GM18517 (cell line): ENCODE data around the gene PTF1A.

ENCODE experiments used
- ATAC-seq: cut with Tn5 transposase; IDR thresholded peaks from one replicate; pipeline ENCODE4 v1.9.1; 2021; ENCODE audit warnings: mild to moderate bottlenecking, moderate library complexity; ENCODE audit not compliant: unreplicated experiment

PTF1A gene

DNA sequence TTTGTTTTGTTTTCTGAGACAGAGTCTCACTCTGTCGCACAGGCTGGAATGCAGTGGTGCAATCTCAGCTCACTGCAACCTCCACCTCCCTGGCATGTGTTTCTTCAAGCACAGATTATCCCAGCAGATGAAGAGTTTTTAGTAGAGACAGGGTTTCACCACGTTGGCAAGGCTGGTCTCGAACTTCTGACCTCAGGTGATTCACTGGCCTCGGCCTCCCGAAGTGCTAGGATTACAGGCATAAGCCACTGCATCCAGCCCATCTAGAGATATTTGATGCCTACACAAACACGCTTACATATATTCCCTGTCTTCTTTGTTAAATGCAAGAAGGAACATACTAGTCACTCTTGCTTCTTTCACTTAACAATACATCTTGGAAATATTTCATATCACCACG lies 5.9 kb upstream of the PTF1A start:
- ATAC-seq: no peak

DNA sequence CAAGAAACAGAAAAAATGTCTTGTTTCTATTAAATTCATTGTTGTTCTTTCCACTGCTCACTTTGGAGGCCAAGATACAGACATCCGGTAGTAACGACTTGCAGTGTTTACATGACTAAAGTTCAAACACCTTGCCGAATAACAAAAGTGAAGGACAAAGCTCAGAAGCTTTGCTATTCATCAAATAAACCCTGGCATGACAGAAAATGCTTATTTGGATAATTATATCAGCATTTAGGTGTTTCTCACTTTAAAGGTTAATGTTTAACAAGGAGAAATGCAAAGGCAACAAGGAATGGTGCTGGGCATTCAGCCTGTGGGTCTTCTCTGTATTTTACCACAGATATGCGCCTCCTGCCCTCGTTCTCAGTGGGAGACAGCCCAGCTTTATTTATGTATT lies 5.4 kb upstream of the PTF1A start:
- no peak for ATAC-seq

DNA sequence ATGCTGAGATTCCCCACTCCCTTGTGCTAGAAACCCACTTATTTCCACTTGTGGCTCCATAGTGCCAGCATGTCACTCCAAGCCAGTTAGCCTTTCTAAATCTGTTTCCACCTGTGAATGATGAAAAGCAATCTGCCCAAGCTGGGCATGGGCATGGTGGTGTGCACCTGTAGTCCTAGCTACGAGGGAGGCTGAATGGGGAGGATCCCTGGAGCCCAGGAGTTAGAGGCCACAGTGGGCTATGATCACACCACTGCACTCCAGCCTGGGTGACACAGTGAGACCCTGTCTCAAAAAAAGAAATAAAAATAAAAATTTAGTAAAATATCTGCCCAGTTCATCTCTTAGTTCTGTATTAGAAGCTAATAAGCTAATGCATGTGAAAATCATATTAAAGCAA lies 5.0 kb upstream of the PTF1A start:
- no peak for ATAC-seq

DNA sequence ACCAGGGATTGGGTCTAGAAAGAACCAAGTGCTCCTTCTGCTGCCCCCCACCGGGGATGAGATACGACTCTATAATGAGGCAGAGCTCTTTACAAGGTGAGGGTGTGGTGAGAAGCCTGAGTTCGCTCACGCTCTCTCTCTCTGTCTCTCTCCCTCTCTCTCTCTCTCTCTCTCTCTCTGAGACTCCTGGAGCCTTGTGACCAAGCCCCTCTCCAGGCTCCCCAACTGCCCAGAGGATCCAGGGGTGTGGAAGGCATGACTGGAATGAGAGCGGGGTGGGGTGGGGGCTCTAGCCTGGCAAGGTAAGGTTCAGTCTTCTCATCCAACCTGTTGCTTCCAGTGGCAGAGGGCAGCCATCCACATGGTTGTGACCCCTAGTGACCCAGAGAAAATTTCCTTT lies 3.1 kb upstream of the PTF1A start:
- no peak for ATAC-seq

DNA sequence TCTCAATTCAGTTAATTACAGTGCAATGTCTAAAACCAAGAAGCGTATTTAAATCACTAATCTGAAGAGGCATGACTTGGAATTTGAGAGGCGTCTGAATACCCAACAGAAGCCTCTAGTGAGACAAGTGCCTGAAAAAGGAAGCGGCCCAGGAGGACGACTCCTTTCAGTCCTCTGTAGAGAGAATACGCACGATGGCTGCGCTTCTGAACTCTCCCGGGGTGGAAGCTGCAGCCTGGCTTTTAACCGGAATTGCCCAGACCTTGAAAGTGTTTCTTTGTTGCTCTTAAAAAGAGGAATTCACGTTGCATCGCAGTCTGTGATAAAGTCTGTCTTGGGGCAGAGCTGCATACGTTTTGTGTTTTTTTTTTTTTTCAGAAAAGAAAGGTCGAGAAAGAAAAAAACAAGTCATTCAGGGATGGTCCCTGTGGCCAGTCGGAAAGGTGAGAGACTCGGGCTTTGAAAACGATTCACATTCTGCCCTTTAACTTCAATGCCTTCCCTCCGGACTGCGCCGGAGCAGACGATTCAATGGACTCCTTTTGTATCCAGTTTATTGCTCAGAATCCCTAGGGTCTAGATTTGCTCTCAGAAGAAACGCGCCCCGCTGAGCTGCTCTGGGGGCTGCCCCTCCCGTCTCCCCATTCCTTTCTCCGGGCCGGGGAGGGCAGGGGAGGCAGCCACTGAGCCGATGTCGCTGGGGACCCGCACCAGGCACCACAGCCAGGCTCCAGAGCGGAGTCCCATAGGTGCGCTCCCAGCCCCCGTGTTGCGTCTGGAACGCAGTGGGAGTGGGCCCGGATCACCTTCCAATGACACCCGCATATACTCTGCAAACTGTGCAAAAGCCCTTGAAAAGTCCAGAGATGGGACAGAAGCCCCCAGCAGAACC lies 994 bp upstream of the PTF1A start:
- no peak for ATAC-seq

DNA sequence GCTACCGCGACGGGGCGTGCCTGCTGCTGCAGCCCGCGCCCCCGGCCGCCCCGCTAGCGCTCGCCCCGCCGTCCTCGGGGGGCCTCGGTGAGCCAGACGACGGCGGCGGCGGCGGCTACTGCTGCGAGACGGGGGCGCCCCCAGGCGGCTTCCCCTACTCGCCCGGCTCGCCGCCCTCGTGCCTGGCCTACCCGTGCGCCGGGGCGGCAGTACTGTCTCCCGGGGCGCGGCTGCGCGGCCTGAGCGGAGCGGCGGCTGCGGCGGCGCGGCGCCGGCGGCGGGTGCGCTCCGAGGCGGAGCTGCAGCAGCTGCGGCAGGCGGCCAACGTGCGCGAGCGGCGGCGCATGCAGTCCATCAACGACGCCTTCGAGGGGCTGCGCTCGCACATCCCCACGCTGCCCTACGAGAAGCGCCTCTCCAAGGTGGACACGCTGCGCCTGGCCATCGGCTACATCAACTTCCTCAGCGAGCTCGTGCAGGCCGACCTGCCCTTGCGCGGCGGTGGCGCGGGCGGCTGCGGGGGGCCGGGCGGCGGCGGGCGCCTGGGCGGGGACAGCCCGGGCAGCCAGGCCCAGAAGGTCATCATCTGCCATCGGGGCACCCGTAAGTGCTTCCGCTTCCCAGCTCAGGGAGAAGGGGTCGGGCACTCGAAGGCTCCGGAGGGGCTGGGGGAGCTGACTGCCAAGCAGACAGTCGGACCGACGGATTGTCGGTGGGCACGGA lies 761 bp downstream of the PTF1A start:
- ATAC-seq: no peak

DNA sequence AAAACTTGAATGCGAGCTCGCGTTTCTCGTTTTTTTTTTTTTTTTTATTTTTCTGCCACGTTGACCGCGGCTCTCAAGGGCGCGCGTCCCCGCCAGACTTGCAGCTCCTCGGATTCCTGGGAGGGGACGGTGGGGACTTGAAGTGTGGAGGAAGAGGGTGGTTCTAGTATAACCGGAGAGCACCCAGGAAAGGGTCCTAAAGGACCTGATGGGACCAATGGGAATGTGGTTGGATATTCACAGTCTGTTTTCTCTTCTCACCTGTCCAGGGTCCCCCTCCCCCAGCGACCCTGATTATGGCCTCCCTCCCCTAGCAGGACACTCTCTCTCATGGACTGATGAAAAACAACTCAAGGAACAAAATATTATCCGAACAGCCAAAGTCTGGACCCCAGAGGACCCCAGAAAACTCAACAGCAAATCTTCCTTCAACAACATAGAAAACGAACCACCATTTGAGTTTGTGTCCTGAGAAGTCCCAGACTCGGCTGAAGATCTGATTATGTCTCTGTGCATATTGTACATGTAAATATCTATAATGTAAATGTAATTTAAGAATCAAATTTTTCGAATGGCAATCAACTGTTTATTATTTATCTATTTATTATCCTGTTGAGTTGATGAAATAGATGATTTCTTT lies 1.4 kb downstream of the PTF1A start:
- ATAC-seq: no peak

DNA sequence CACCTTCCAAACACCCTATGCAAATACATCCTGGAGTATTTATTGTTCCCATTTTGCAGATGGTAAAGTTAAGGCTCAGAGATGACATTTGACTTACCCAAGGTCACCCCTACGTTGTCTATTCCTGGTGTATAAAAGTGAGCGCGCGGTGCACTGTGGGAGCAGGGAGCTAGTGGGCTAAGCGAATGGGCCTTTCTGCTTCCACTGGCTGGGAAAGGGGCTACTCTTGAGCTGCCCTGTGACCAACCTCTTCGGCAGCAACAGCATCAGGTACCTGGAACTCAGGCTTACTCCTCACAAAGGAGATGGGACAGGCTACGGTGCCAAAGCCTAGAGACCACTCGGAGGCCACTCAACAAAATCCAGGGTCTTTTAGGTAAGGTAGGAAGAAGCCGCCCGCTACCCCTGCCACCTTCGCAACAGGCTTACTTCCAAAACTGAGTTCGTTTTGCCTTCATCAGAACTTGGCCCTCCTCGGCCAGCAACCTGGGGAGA lies 2.4 kb downstream of the PTF1A start:
- ATAC-seq: no peak

DNA sequence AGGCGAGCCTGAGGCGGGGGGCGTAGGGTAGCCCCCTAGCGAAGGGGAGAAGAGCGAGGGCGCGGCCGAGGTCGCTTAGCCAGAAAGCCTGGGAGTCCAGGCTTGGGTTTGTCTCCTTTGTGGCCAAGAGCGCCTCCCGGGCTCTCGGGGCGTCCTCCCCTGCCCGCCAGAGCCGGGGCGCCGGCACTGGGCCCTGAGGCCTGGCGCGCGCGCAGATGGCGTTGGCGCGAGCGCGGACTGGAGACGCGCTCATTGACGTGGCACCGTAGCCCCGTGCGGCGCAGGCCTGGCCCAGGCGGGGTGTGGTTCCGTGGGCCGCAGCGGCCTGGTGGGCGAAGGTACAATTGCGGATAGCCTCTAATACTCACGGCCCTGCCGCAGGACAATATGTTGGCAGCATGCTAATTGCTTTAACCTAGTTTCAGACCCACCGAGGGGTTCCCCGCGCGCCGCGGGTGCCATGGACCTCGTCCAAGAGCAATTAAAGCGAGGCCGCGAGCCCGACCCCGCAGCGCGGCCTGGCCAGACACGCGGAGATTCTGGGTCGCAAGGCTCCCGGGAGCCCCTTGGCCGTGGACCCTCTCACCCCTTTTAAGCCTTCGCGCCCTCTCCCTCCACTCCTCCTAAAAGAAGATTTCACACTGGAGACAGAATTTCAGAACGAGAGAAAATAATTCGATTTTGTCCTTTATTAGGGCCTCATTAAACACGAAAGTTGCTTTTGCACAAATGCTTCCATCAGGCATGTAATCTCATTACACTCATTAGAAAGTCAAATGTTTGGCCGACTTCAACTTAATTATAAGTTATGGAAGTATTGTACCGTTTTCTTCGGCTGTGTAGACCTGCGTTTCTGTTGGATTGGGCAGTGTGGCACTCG lies 3.1 kb downstream of the PTF1A start:
- no peak for ATAC-seq

DNA sequence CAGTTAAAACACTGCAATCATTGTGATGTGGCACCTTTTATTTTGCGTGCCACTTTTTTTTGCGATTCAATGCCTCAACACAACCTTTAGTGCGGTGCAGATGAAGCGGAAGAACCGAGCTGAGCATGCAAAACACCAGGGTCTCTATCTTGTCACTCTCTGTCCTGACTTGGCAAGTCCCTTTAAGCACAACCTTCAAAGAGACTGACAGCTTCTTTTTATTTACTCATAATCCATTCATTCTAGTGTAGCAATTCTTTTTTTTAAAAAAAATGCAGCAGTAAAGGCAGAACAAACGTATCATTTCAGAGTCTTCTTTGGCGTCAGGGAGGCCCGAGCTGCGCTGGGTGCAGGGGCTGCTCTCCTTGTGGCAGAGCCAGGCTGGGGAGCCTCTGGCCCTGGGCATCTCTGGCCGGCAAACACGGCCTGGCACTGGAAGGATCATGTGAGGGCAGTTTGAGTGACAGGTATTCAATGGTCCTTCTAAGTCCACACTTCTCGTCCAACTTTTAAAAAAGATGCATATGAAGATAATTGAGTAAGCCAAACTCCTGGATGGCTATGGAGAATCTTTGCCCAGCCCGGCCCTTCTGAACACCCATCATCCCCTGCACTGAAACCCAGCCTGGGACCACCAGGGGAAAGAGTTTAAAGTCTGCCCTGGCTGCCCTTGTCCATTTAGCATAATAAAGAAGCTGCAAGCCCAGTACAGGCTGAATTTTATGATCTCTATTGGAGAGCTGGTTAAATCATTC lies 3.9 kb downstream of the PTF1A start:
- ATAC-seq: no peak

DNA sequence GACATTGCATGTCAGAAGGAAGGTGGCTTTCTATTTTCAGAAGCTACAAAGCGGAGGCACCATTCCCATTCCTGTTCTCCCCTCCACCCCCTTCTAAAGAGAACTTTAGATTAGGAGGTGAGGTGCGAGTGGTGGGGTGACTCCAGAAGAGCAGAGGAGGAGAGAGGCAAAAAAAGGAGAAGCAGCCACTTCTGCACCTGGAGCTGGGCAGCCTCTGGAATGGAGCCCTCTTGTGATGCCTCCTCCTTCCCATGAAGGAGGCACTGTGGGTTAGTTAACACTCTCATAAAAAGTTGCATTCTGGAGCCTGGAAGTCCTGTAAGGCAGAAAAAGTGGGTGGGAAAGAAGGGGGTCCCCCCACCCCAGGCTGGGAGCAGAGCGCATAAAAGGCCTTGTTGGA lies 4.8 kb downstream of the PTF1A start:
- ATAC-seq: no peak

DNA sequence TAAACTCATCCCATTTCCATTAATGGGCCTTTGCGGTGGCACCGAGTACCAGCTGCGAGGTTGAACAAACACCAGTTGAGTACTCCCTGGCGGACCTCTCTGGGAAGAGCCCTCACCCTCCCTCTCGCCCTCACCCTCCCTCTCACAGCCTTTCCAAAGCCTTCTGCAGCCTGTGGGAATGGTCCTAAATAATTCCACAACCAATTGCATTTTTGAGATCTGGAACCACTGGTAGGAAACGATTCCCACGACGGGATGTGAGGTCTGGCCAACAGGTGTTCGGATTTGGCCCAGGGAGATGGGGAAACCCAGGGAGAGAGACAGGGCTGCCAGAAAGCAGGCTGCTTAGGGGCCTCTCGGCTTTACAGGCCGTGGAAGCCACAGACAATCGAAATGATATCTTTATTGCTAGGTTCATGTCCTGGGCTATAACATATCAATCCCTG lies 5.3 kb downstream of the PTF1A start:
- no peak for ATAC-seq

DNA sequence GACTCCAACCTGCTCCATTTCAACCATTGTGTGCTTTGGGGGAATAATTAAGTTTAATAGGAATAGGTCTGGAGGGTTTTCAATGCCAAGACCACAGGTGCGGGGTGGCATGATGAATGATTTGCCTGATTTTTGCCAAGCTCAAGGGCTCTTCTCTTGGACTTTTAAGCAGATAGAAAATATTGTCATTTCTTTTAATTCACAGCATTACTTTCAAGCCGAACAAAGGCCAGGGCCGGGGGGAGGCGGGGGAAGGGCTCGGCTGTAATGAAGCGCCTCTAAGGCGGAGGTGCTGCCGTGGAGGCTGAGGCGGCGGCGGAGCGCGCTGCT lies 6.5 kb downstream of the PTF1A start:
- ATAC-seq: no peak

DNA sequence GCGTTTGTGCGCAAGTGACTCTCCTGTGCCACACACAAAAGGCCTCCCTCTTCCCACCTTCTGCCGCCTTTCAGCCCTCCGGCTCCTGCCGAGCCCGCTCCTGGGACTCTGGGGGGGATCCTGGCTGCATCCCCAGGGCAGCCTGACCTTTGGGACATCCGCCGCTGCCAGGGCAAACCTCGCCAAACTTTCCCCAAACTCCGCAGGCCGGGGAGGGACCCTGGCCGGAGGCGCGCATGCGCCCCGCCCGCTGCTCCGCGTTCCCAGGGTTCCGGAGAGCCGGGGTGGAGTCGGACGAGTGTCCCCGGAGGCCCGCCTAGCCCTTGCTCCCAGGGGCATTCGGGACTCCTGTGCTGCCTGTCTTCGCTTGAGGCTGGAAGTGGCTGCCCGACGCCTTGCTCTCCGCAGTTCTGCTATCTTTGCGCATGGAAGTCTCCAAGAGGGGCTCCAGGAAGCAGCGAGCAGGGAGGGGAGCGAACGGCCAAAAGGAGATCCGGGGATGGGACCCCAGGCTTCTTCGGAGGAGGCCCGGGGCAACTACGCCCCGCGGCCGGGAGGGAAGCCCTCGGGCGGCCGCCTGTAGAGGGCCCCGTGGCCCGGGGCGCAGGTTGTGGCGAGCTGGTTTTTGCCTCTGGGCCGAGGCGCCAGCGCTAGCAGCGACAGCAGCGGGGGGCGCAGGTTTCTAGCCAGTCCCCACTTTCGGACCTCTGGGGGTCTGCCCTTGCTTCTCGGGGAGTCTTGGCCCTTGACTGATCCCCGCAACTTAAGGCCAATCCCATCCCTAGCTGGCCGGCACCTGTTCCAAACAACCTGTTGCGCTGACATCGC lies 7.0 kb downstream of the PTF1A start:
- no peak for ATAC-seq

DNA sequence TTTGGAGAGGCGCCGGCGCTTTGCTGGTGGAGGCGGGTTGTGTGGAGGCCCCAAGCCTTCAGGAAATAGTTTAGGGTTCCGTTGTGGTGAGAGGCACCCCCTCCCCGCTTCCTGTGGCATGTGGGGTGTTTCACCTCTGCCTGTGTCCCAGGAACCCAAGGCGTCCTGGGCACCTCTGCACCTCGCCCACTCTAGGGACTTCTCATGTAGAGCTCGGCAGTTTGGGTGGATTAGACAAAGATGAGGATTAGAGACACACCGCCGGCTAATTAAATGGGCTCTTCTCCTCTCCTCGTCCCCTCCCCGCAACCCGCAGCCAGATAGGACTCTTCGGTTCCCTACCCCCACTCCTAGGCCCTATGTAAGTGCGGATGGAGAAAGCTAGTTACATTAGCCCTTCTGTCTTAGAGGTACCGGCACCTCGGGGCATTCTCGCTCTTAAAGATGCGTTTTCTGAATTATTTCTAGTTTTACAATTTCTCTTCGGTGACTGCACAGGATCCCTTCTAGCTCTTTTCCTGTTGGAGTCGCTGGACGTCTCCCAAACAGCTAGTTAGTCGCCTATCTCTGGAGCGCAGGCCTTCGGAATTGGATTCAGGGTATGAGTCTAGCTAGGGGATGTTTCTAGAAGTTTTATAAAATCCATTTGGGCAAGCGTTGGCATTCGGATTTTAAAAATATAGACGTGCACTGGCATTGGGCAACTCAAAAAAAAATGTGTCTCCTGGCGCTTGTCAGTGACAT lies 7.8 kb downstream of the PTF1A start:
- no peak for ATAC-seq

DNA sequence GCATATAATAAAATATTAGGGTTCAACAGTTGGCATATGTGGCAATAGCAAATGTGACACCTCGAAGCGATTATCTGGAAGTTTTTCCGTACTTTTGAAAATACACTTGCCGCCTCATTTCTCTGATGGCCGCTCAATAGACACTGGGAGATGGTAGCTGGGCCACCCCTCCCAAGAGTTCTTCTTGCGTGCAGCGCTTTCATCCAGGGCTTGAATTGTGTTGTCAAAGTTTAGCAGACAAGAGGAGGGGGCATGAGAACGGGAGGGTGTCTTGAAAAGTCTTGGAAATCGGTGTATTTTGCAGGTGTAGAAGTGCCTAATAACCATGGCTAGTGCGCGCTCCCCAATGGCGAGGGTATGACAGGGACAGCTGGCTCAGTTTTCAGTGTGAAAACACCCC lies 8.5 kb downstream of the PTF1A start:
- no peak for ATAC-seq

DNA sequence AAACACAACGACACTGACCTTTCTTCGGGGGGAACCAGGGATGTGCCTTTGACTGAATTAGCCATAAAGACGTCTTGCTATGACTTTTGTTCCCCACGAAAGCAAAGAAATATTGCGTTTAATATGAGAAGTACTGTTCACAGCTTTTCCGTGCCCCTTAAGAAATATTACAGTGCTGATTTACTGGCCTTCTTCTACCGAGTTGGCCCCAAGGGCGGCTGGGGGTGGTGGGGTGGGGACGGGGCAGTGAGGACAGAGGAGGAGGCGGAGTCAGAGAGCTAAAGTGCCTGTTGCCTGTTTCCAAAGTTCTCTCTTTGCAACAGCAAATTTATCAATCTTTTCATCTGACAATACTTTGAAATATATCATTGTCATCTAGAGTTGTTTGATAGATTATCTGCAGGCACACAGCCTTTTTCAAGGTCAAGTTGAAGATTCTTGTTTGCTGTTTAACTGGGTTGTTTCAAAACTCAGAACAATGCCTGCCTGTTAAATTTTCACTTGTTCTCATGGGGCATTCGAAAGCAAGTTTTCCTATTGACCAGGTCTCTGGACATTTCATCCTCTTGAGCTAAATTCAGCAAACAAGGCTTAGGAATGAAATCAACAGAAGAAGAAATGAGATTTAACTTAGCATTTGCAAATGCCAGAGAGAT lies 9.0 kb downstream of the PTF1A start:
- no peak for ATAC-seq

DNA sequence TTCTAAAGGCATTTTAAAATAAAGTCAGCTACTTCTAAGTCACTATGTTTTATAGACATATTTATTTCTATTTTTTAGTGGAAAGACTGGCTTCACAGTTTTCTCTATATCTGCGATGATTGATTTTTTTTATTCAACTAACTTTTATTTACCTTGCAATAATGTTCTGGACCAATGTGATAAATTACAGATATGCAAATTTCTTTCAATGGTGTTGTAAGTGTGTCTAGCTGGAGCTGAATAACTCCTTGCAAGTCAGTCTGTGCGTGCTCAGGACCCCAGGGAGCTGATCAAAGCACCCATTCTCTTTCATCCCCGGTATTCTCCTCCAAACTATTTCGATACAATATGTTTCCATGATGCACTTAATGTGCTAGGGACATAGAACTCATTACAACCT lies 9.7 kb downstream of the PTF1A start:
- ATAC-seq: no peak
